ENCODE results near the gene PTMS. TPM values are rescaled to one million over a fixed set of nuclear protein-coding genes. Genes with fewer than 3 reads are reported as not detected.

The PTMS gene
- total and polyA plus RNA-seq, 7 experiments from 2014 or later = 1.4 to 125 (median 3.5) TPM; not detected in 2

GRCh38 chr12:6818645-6819044, 52.5 kb downstream of the PTMS start:
- H3K36me3 Mint-ChIP-seq = peaks cover 11 to 40% (median 21%) of the 10 kb centered on the region in 5 donors

GRCh38 chr12:6819106-6820030, 53.2 kb downstream of the PTMS start:
- no peaks in the 10 kb centered on the region for H3K9me3 ChIP-seq (ENCODE audit: control insufficient read depth in 2 of 3, low read length in 3 of 3)
- H3K4me3 ChIP-seq (ENCODE audit: low read length) = no peak overlapping the region
- Mint-ChIP-seq H3K4me3 (peak overlapping the region in 1 of 10 donors; percentile 30), H3K36me3 (peaks cover 11 to 34% (median 19%) of the 10 kb centered on the region in 5 donors), H3K27ac (peak overlapping the region in 5 of 9 donors; percentile 10 to 65 (median 55)), H3K4me1 (peaks cover 15 to 23% (median 20%) of the 10 kb centered on the region in 7 donors), H3K27me3 (peaks cover 0 to 23% (median 9%) of the 10 kb centered on the region in 5 donors), H3K9me3 (peaks cover 0 to 2% (median 0%) of the 10 kb centered on the region in 11 donors)
- no peak for ATAC-seq
- ChIA-PET POLR2A (interaction anchor here (3.6 kb wide), 1 partner anchor 30 kb away, joined by 12 read pairs; the partner anchor contains the start of gene CD4), CTCF (interaction anchor here (1.9 kb wide), 1 partner anchor 66 kb away, joined by 4 read pairs; the partner anchor contains the start of gene MLF2)
- H3K27ac ChIP-seq (ENCODE audit: low read depth, low read length) = no peak overlapping the region
- intact Hi-C loops (cut with micrococcal nuclease) = no loop called here
- peaks cover 0 to 15% of the 10 kb centered on the region in 2 donors for H3K4me1 ChIP-seq (ENCODE audit: control insufficient read depth in 2 of 2, insufficient read depth in 2 of 2, low read length in 2 of 2)
- no peak for DNase-seq
- H3K36me3 ChIP-seq (ENCODE audit: control insufficient read depth in 2 of 3, insufficient read depth in 3 of 3, low read length in 3 of 3) = peaks cover 0 to 61% (median 17%) of the 10 kb centered on the region in 3 experiments
- peaks cover 0 to 3% of the 10 kb centered on the region in 2 donors for H3K27me3 ChIP-seq (ENCODE audit: control insufficient read depth in 2 of 2, insufficient read depth in 2 of 2, low read length in 2 of 2)

More at GRCh38 chr12:6818645-6819044, 52.5 kb downstream of the PTMS start:
- Histone ChIP-seq H3K27ac (ENCODE audit: low read depth, low read length) (no peak overlapping the region), H3K9me3 (ENCODE audit: control insufficient read depth in 2 of 3, low read length in 3 of 3) (no peaks in the 10 kb centered on the region), H3K27me3 (ENCODE audit: control insufficient read depth in 2 of 2, insufficient read depth in 2 of 2, low read length in 2 of 2) (peaks cover 0 to 3% of the 10 kb centered on the region in 2 donors), H3K4me1 (ENCODE audit: control insufficient read depth in 2 of 2, insufficient read depth in 2 of 2, low read length in 2 of 2) (peaks cover 0 to 15% of the 10 kb centered on the region in 2 donors), H3K36me3 (ENCODE audit: control insufficient read depth in 2 of 3, insufficient read depth in 3 of 3, low read length in 3 of 3) (peaks cover 0 to 68% (median 22%) of the 10 kb centered on the region in 3 experiments), H3K4me3 (ENCODE audit: low read length) (no peak overlapping the region)
- no peak for DNase-seq
- no peak for ATAC-seq
- Mint-ChIP-seq H3K4me3 (no peak overlapping the region), H3K9me3 (peaks cover 0 to 2% (median 0%) of the 10 kb centered on the region in 11 donors), H3K27ac (peak overlapping the region in 2 of 9 donors; percentile 55 to 61), H3K27me3 (peaks cover 0 to 20% (median 9%) of the 10 kb centered on the region in 5 donors), H3K4me1 (peaks cover 15 to 25% (median 20%) of the 10 kb centered on the region in 7 donors)
- ChIA-PET CTCF (interaction anchor here (1.9 kb wide), 1 partner anchor 65 kb away, joined by 4 read pairs; the partner anchor contains the start of gene MLF2), POLR2A (interaction anchor here (0.6 kb wide), 1 partner anchor 65 kb away, joined by 3 read pairs; no protein-coding TSS in a partner anchor)
- intact Hi-C loops (cut with micrococcal nuclease) = no loop called here

GRCh38 chr12:6820166-6820565, 54.0 kb downstream of the PTMS start:
- DNase-seq (no peak), ATAC-seq (no peak)
- Mint-ChIP-seq H3K9me3 (peaks cover 0 to 2% (median 0%) of the 10 kb centered on the region in 11 donors), H3K4me3 (peak overlapping the region in 1 of 10 donors; percentile 82), H3K36me3 (peaks cover 11 to 29% (median 19%) of the 10 kb centered on the region in 5 donors), H3K27ac (peak overlapping the region in 3 of 9 donors; percentile 38 to 78 (median 64)), H3K4me1 (peaks cover 15 to 23% (median 20%) of the 10 kb centered on the region in 7 donors), H3K27me3 (peaks cover 4 to 30% (median 14%) of the 10 kb centered on the region in 5 donors)
- Histone ChIP-seq H3K27me3 (ENCODE audit: control insufficient read depth in 2 of 2, insufficient read depth in 2 of 2, low read length in 2 of 2) (peaks cover 0 to 6% of the 10 kb centered on the region in 2 donors), H3K27ac (ENCODE audit: low read depth, low read length) (no peak overlapping the region), H3K4me1 (ENCODE audit: control insufficient read depth in 2 of 2, insufficient read depth in 2 of 2, low read length in 2 of 2) (peaks cover 0 to 15% of the 10 kb centered on the region in 2 donors), H3K4me3 (ENCODE audit: low read length) (no peak overlapping the region), H3K9me3 (ENCODE audit: control insufficient read depth in 2 of 3, low read length in 3 of 3) (no peaks in the 10 kb centered on the region), H3K36me3 (ENCODE audit: control insufficient read depth in 2 of 3, insufficient read depth in 3 of 3, low read length in 3 of 3) (peaks cover 0 to 53% (median 16%) of the 10 kb centered on the region in 3 experiments)
- ChIA-PET CTCF (interaction anchor here (1.3 to 6.6 kb wide), 2 partner anchors 16 to 68 kb away, joined by 4 to 94 read pairs; partner anchors contain the start of gene MLF2), POLR2A (interaction anchor here (3.6 kb wide), 1 partner anchor 31 kb away, joined by 12 read pairs; the partner anchor contains the start of gene CD4)
- intact Hi-C loops (cut with micrococcal nuclease) = no loop called here

Other genes with a start within 250 kb of the PTMS start
- 1,000 to 10,000 TPM in 1 of 5 experiments, 100 to 1,000 TPM in 4; 330 to 4,503 (median 379) TPM for gene GAPDH, start 231.8 kb upstream of the PTMS start, total RNA-seq
- gene GAPDH, start 231.8 kb upstream of the PTMS start, polyA plus RNA-seq = 1,000 to 10,000 TPM; 1,202 to 1,413 TPM
- 10 to 100 TPM; 28.2 to 55.9 (median 45.9) TPM for gene IFFO1, start 210.3 kb upstream of the PTMS start, total RNA-seq
- gene IFFO1, start 210.3 kb upstream of the PTMS start, polyA plus RNA-seq = 10 to 100 TPM in 1 of 2 donors, 1 to 10 TPM in 1; 5.4 to 11.4 TPM
- gene NOP2, start 198.1 kb upstream of the PTMS start, total RNA-seq = 100 to 1,000 TPM in 1 of 5 experiments, 10 to 100 TPM in 4; 74.4 to 102 (median 87.6) TPM
- 10 to 100 TPM; 24.2 to 53.7 TPM for gene NOP2, start 198.1 kb upstream of the PTMS start, polyA plus RNA-seq
- gene CHD4, start 159.0 kb upstream of the PTMS start, total RNA-seq = 100 to 1,000 TPM; 246 to 387 (median 267) TPM
- gene CHD4, start 159.0 kb upstream of the PTMS start, polyA plus RNA-seq = 10 to 100 TPM; 41.8 to 91.4 TPM
- gene LPAR5, start 130.4 kb upstream of the PTMS start, total RNA-seq = 1 to 10 TPM; 3.3 to 8.3 (median 6.4) TPM
- 1 to 10 TPM; 6.6 to 6.9 TPM for gene LPAR5, start 130.4 kb upstream of the PTMS start, polyA plus RNA-seq
- 10 to 100 TPM in 2 of 5 experiments, 1 to 10 TPM in 3; 2.3 to 23.0 (median 6.6) TPM for gene ACRBP, start 118.9 kb upstream of the PTMS start, total RNA-seq
- gene ACRBP, start 118.9 kb upstream of the PTMS start, polyA plus RNA-seq = 1 to 10 TPM in 1 of 2 donors, under 1 TPM in 1; 0.27 to 1.1 TPM
- 100 to 1,000 TPM in 1 of 5 experiments, 10 to 100 TPM in 4; 33.1 to 101 (median 39.6) TPM for gene ING4, start 103.2 kb upstream of the PTMS start, total RNA-seq
- 100 to 1,000 TPM; 103 to 106 TPM for gene ING4, start 103.2 kb upstream of the PTMS start, polyA plus RNA-seq
- gene ZNF384, start 77.0 kb upstream of the PTMS start, total RNA-seq = 10 to 100 TPM; 62.8 to 98.2 (median 85.4) TPM
- 10 to 100 TPM; 23.8 to 36.8 TPM for gene ZNF384, start 77.0 kb upstream of the PTMS start, polyA plus RNA-seq
- gene PIANP, start 65.5 kb upstream of the PTMS start, total RNA-seq = 1 to 10 TPM in 3 of 5 experiments, under 1 TPM in 1, not detected in 1; 0.64 to 1.7 (median 1.2) TPM
- under 1 TPM; 0.22 to 0.53 TPM for gene PIANP, start 65.5 kb upstream of the PTMS start, polyA plus RNA-seq
- 10 to 100 TPM; 21.9 to 38.7 (median 30.1) TPM for gene COPS7A, start 42.3 kb upstream of the PTMS start, total RNA-seq
- gene COPS7A, start 42.3 kb upstream of the PTMS start, polyA plus RNA-seq = 10 to 100 TPM; 43.0 to 48.0 TPM
- gene MLF2, start 13.2 kb upstream of the PTMS start, total RNA-seq = 100 to 1,000 TPM in 3 of 5 experiments, 10 to 100 TPM in 2; 84.6 to 141 (median 117) TPM
- gene MLF2, start 13.2 kb upstream of the PTMS start, polyA plus RNA-seq = 100 to 1,000 TPM; 122 to 134 TPM
- gene LAG3, start 6.2 kb downstream of the PTMS start, total RNA-seq = 10 to 100 TPM in 1 of 5 experiments, 1 to 10 TPM in 2, under 1 TPM in 2; 0.64 to 46.5 (median 1.7) TPM
- gene LAG3, start 6.2 kb downstream of the PTMS start, polyA plus RNA-seq = under 1 TPM; 0.26 to 0.69 TPM
- gene CD4, start 23.2 kb downstream of the PTMS start, total RNA-seq = 100 to 1,000 TPM; 164 to 267 (median 246) TPM
- 100 to 1,000 TPM; 364 to 576 TPM for gene CD4, start 23.2 kb downstream of the PTMS start, polyA plus RNA-seq
- 10 to 100 TPM in 1 of 5 experiments, 1 to 10 TPM in 1, under 1 TPM in 3; 0.30 to 10.5 (median 0.38) TPM for gene GPR162, start 55.5 kb downstream of the PTMS start, total RNA-seq
- not detected for gene GPR162, start 55.5 kb downstream of the PTMS start, polyA plus RNA-seq
- 10 to 100 TPM in 3 of 5 experiments, 1 to 10 TPM in 2; 1.9 to 18.2 (median 10.3) TPM for gene P3H3, start 62.0 kb downstream of the PTMS start, total RNA-seq
- gene P3H3, start 62.0 kb downstream of the PTMS start, polyA plus RNA-seq = 1 to 10 TPM; 1.5 to 1.9 TPM
- 10 to 100 TPM in 2 of 5 experiments, 1 to 10 TPM in 2, under 1 TPM in 1; 0.63 to 11.8 (median 3.2) TPM for gene GNB3, start 74.6 kb downstream of the PTMS start, total RNA-seq
- under 1 TPM in 1 of 2 donors, not detected in 1; 0.23 TPM for gene GNB3, start 74.6 kb downstream of the PTMS start, polyA plus RNA-seq
- gene CDCA3, start 84.9 kb downstream of the PTMS start, total RNA-seq = 10 to 100 TPM in 1 of 5 experiments, 1 to 10 TPM in 3, under 1 TPM in 1; 0.64 to 55.6 (median 1.8) TPM
- gene CDCA3, start 84.9 kb downstream of the PTMS start, polyA plus RNA-seq = under 1 TPM in 1 of 2 donors, not detected in 1; 0.94 TPM
- 100 to 1,000 TPM in 1 of 5 experiments, 10 to 100 TPM in 4; 58.0 to 134 (median 71.1) TPM for gene USP5, start 85.8 kb downstream of the PTMS start, total RNA-seq
- gene USP5, start 85.8 kb downstream of the PTMS start, polyA plus RNA-seq = 10 to 100 TPM; 51.9 to 71.5 TPM
- gene TPI1, start 101.2 kb downstream of the PTMS start, total RNA-seq = 1,000 to 10,000 TPM in 1 of 5 experiments, 100 to 1,000 TPM in 3, 10 to 100 TPM in 1; 89.7 to 1,293 (median 134) TPM
- gene TPI1, start 101.2 kb downstream of the PTMS start, polyA plus RNA-seq = 100 to 1,000 TPM; 330 to 435 TPM
- gene SPSB2, start 106.9 kb downstream of the PTMS start, total RNA-seq = 10 to 100 TPM in 3 of 5 experiments, 1 to 10 TPM in 2; 5.1 to 20.2 (median 11.2) TPM
- gene SPSB2, start 106.9 kb downstream of the PTMS start, polyA plus RNA-seq = 10 to 100 TPM; 10.8 to 14.5 TPM
- 10 to 100 TPM in 1 of 5 experiments, 1 to 10 TPM in 4; 6.6 to 12.1 (median 7.3) TPM for gene LRRC23, start 138.5 kb downstream of the PTMS start, total RNA-seq
- 1 to 10 TPM; 4.5 to 5.4 TPM for gene LRRC23, start 138.5 kb downstream of the PTMS start, polyA plus RNA-seq
- 100 to 1,000 TPM in 3 of 5 experiments, 10 to 100 TPM in 2; 65.3 to 193 (median 178) TPM for gene ENO2, start 148.2 kb downstream of the PTMS start, total RNA-seq
- 10 to 100 TPM; 22.5 to 31.0 TPM for gene ENO2, start 148.2 kb downstream of the PTMS start, polyA plus RNA-seq
- gene ATN1, start 161.6 kb downstream of the PTMS start, total RNA-seq = 10 to 100 TPM; 29.5 to 42.2 (median 34.4) TPM
- 1 to 10 TPM in 1 of 2 donors, under 1 TPM in 1; 0.95 to 2.0 TPM for gene ATN1, start 161.6 kb downstream of the PTMS start, polyA plus RNA-seq
- not detected for gene RNU7-1, start 177.5 kb downstream of the PTMS start, total RNA-seq
- gene RNU7-1, start 177.5 kb downstream of the PTMS start, polyA plus RNA-seq = not detected
- gene C12orf57, start 177.7 kb downstream of the PTMS start, total RNA-seq = 100 to 1,000 TPM; 148 to 592 (median 362) TPM
- gene C12orf57, start 177.7 kb downstream of the PTMS start, polyA plus RNA-seq = 100 to 1,000 TPM; 394 to 401 TPM
- gene PTPN6, start 185.0 kb downstream of the PTMS start, total RNA-seq = 100 to 1,000 TPM; 141 to 390 (median 242) TPM
- gene PTPN6, start 185.0 kb downstream of the PTMS start, polyA plus RNA-seq = 100 to 1,000 TPM; 210 to 387 TPM
- 100 to 1,000 TPM; 132 to 209 (median 146) TPM for gene PHB2, start 204.3 kb downstream of the PTMS start, total RNA-seq
- gene PHB2, start 204.3 kb downstream of the PTMS start, polyA plus RNA-seq = 100 to 1,000 TPM; 113 to 121 TPM
- gene EMG1, start 204.6 kb downstream of the PTMS start, total RNA-seq = 10 to 100 TPM; 25.7 to 69.5 (median 63.2) TPM
- gene EMG1, start 204.6 kb downstream of the PTMS start, polyA plus RNA-seq = 10 to 100 TPM; 64.1 to 72.5 TPM

Measured in naive thymus-derived CD4-positive, alpha-beta T cell (primary cell).